ENCODE results near the gene SRRM3. TPM values are rescaled to one million over a fixed set of nuclear protein-coding genes. Genes with fewer than 3 reads are reported as not detected.
A peak's percentile ranks its signal among the peaks of the same experiment; 100 is the strongest.

Gene SRRM3
- total RNA-seq, 1 donor from 2014 or later: 0.46 TPM

DNA sequence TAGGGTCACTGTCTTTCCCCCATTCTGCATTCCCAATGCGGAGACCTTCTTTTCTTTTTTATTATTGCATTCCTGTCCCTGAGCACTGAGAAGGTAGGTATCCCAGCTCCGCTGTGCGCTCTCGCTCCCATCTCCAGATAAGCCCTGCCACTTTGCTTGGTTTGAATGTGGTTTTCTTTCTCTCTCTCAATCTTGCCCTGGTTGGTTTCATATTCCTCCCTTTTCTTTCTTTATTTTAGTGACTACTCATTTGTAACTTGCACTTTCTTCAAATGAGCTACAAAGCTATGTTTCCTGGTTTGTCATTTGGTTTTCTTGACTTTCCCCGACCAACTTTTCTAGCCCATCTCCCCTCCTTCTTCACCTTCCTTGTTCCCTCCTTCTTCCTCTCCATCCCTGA lies 71.8 kb downstream of the SRRM3 start:
- H3K4me3 Mint-ChIP-seq (ENCODE audit: unreplicated experiment): no peak overlapping the region
- no peak for DNase-seq (ENCODE audit: extremely low spot score, unreplicated experiment)
- peaks cover 67% of the 10 kb centered on the region for H3K27me3 Mint-ChIP-seq (ENCODE audit: unreplicated experiment)
- no peak overlapping the region for H3K27ac Mint-ChIP-seq (ENCODE audit: unreplicated experiment)
- H3K36me3 Mint-ChIP-seq (ENCODE audit: unreplicated experiment): no peaks in the 10 kb centered on the region
- no peaks in the 10 kb centered on the region for H3K9me3 Mint-ChIP-seq (ENCODE audit: unreplicated experiment)
- TF ChIP-seq, protein P1, sequence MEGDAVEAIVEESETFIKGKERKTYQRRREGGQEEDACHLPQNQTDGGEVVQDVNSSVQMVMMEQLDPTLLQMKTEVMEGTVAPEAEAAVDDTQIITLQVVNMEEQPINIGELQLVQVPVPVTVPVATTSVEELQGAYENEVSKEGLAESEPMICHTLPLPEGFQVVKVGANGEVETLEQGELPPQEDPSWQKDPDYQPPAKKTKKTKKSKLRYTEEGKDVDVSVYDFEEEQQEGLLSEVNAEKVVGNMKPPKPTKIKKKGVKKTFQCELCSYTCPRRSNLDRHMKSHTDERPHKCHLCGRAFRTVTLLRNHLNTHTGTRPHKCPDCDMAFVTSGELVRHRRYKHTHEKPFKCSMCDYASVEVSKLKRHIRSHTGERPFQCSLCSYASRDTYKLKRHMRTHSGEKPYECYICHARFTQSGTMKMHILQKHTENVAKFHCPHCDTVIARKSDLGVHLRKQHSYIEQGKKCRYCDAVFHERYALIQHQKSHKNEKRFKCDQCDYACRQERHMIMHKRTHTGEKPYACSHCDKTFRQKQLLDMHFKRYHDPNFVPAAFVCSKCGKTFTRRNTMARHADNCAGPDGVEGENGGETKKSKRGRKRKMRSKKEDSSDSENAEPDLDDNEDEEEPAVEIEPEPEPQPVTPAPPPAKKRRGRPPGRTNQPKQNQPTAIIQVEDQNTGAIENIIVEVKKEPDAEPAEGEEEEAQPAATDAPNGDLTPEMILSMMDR (IDR thresholded peaks at IDR 0.05): no peak
- H3K4me1 Mint-ChIP-seq (ENCODE audit: unreplicated experiment): peaks cover 7% of the 10 kb centered on the region

DNA sequence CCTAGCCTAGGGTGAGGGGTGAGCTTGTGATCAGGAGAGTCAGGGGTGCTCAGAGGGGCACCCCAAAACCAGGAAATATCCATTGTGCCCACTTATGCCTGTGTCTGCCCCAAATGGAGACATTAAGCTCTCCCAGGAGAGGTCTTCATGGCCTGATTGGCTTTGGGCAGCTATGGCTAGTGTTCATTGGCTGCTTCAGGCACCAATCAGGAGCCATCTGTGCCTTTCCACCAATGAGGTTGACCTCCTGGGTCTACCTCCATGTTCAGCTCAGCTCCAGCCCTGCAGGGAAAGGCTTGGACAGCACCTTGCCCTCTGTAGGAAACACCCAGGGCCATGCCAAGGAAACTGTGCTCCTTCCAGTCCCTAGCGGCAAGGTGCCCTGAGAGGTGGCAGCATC lies 76.8 kb downstream of the SRRM3 start:
- TF ChIP-seq, protein P1 (IDR thresholded peaks at IDR 0.05): no peak
- Mint-ChIP-seq H3K36me3 (ENCODE audit: unreplicated experiment) (no peaks in the 10 kb centered on the region), H3K27ac (ENCODE audit: unreplicated experiment) (no peak overlapping the region), H3K9me3 (ENCODE audit: unreplicated experiment) (no peaks in the 10 kb centered on the region), H3K27me3 (ENCODE audit: unreplicated experiment) (peaks cover 49% of the 10 kb centered on the region), H3K4me3 (ENCODE audit: unreplicated experiment) (no peak overlapping the region), H3K4me1 (ENCODE audit: unreplicated experiment) (peaks cover 13% of the 10 kb centered on the region)
- no peak for DNase-seq (ENCODE audit: extremely low spot score, unreplicated experiment)

DNA sequence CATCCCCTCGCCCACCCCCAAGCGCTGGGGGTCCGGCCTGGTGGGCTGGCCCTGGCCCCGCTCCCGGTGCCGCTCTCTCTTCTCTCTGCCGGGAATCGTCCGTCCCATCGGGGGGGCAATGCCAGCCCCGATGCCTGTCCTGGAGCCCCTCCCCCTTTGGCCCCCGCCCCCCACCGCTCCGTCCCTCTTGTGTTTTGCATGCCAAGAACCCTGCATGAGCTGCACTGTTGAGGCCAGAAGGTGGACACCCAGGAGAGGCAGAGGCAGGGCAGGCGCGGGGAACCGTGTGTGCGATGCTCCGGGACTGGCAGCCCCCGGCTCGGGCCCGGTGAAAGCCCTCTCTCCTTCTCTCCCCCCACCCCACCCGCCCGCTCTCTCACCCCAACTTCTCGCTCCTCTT lies 78.7 kb downstream of the SRRM3 start:
- Mint-ChIP-seq H3K4me3 (ENCODE audit: unreplicated experiment) (no peak overlapping the region), H3K36me3 (ENCODE audit: unreplicated experiment) (no peaks in the 10 kb centered on the region), H3K9me3 (ENCODE audit: unreplicated experiment) (no peaks in the 10 kb centered on the region), H3K4me1 (ENCODE audit: unreplicated experiment) (peaks cover 11% of the 10 kb centered on the region), H3K27ac (ENCODE audit: unreplicated experiment) (no peak overlapping the region), H3K27me3 (ENCODE audit: unreplicated experiment) (peaks cover 52% of the 10 kb centered on the region)
- TF ChIP-seq, protein P1 (IDR thresholded peaks at IDR 0.05): no peak
- DNase-seq (ENCODE audit: extremely low spot score, unreplicated experiment): no peak

DNA sequence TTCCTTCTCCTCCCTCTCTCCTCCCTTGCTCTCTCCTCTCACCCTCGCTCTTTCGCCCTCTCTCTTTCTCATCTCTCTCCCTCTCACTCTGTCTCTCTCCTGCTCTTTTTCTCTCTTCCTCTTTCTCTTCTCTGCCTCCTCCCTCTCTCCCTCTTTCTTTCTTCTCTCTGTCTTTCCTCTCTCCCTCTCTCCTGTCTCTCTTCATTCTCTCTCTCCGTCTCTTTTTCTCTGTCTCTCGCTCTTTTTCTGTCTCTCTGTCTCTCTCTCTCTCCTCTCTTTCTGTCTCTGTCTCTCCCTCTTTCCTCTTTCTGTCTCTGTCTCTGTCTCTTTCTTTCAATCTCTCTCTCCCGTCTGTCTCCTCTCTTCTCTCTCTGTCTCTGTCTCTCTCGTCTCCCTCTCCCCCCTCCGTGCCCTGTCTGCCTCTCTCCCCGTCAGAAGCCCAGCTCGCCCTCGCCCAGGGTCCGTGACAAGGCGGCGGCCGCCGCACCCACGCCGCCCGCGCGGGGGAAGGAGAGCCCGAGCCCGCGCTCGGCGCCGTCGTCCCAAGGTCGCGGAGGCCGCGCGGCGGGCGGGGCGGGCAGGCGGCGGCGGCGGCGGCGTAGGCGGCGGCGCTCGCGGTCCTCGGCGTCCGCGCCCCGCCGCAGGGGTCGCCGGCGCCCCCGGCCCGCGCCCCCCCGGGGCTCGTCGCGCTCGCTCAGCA lies 79.5 kb downstream of the SRRM3 start:
- Mint-ChIP-seq H3K4me3 (ENCODE audit: unreplicated experiment) (peak overlapping the region; percentile 71), H3K27me3 (ENCODE audit: unreplicated experiment) (peaks cover 49% of the 10 kb centered on the region), H3K36me3 (ENCODE audit: unreplicated experiment) (no peaks in the 10 kb centered on the region), H3K27ac (ENCODE audit: unreplicated experiment) (no peak overlapping the region), H3K9me3 (ENCODE audit: unreplicated experiment) (no peaks in the 10 kb centered on the region), H3K4me1 (ENCODE audit: unreplicated experiment) (peaks cover 11% of the 10 kb centered on the region)
- TF ChIP-seq, protein P1 (IDR thresholded peaks at IDR 0.05): no peak
- no peak for DNase-seq (ENCODE audit: extremely low spot score, unreplicated experiment)

DNA sequence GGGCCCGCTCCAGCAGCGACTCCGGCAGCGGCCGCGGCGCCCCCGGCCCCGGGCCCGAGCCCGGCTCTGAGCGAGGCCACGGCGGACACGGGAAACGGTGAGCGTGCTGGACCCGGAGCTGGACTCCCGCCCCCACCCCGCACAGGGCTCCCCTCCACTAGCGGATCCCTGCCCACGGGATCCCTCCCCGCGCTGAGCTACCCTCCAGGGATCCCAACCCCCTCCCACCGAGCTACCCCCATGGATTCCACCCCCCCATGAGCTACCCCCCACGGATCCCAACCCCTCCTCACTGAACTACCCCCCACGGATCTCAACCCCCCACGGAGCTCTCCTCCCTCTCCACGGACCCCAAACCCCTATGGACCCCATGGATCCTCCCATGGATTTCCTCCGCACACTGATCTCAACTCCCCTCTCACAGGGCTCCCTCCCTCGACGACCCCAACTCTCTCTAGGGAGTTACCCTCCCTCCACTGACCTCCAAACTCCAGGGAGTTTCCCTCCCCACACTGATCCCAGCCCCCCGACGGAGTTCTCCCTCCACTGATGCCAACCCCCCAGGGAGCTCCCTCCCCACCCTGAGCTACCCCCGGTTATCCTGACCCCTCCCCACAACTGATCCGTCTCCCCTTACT lies 80.1 kb downstream of the SRRM3 start:
- peaks cover 48% of the 10 kb centered on the region for H3K27me3 Mint-ChIP-seq (ENCODE audit: unreplicated experiment)
- H3K4me1 Mint-ChIP-seq (ENCODE audit: unreplicated experiment): peaks cover 11% of the 10 kb centered on the region
- no peak overlapping the region for H3K27ac Mint-ChIP-seq (ENCODE audit: unreplicated experiment)
- no peaks in the 10 kb centered on the region for H3K9me3 Mint-ChIP-seq (ENCODE audit: unreplicated experiment)
- TF ChIP-seq, protein P1 (IDR thresholded peaks at IDR 0.05): no peak
- no peak for DNase-seq (ENCODE audit: extremely low spot score, unreplicated experiment)
- no peaks in the 10 kb centered on the region for H3K36me3 Mint-ChIP-seq (ENCODE audit: unreplicated experiment)
- peak overlapping the region; percentile 62 for H3K4me3 Mint-ChIP-seq (ENCODE audit: unreplicated experiment)

Data from osteocyte (in vitro differentiated cells).